MCF 10A (cell line): Measurements from ENCODE around the gene PLA2G4F. TPM values are rescaled to one million over a fixed set of nuclear protein-coding genes. Genes with fewer than 3 reads are reported as not detected.

ENCODE experiments used
- BruUV-seq: library from RNA; stranded (reverse); fragments of 400-500 nt; replicated peaks from 2 replicates; lab custom pipeline; 2021; lab: Mats Ljungman, UMichigan
- CTCF ChIA-PET: fragments of 300-600 bp; sonication (Branson Sonifier 250); formaldehyde crosslinking; extraction: SDS; loops from one replicate; lab custom pipeline; 2021; ENCODE audit warnings: antibody characterized with exemption, inconsistent platforms; lab: Yijun Ruan, JAX
- POLR2A ChIA-PET: fragments of 300-600, 350-650 bp; sonication (Branson Sonifier 250); formaldehyde crosslinking; extraction: SDS; loops from one replicate; lab custom pipeline; 2020; ENCODE audit warnings: antibody characterized with exemption, inconsistent platforms; lab: Yijun Ruan, JAX
- DNase-seq: peaks from one replicate; pipeline ENCODE4 v3.0.0-alpha.2; 2018; ENCODE audit not compliant: unreplicated experiment
- H3K27ac Mint-ChIP-seq: one replicate; pipeline ENCODE4 v1.8.0; 2022; ENCODE audit warnings: mild to moderate bottlenecking, low read depth, mixed read lengths; ENCODE audit not compliant: unreplicated experiment
- H3K27me3 Mint-ChIP-seq: one replicate; pipeline ENCODE4 v1.8.0; 2022; ENCODE audit warnings: mixed read lengths; ENCODE audit not compliant: insufficient read depth, unreplicated experiment
- H3K36me3 Mint-ChIP-seq: one replicate; pipeline ENCODE4 v1.8.0; 2022; ENCODE audit warnings: mild to moderate bottlenecking, moderate library complexity, mixed read lengths; ENCODE audit not compliant: insufficient read depth, unreplicated experiment
- H3K4me1 Mint-ChIP-seq: one replicate; pipeline ENCODE4 v1.8.0; 2022; ENCODE audit warnings: mixed read lengths; ENCODE audit not compliant: insufficient read depth, unreplicated experiment
- H3K4me3 Mint-ChIP-seq: one replicate; pipeline ENCODE4 v1.8.0; 2022; ENCODE audit warnings: mild to moderate bottlenecking, moderate library complexity, mixed read lengths; ENCODE audit not compliant: unreplicated experiment
- H3K9me3 Mint-ChIP-seq: one replicate; pipeline ENCODE4 v1.8.0; 2022; ENCODE audit warnings: mixed read lengths; ENCODE audit not compliant: unreplicated experiment
- CTCF ChIP-seq: fragments of 200-600 bp; IDR thresholded peaks from one replicate; pipeline ENCODE4 v1.8.0; 2022; ENCODE audit warnings: antibody characterized with exemption, mild to moderate bottlenecking; ENCODE audit not compliant: unreplicated experiment
- intact Hi-C: fragments of 100-400 bp; cut with micrococcal nuclease; formaldehyde crosslinking; loops from 2 replicates; pipeline ENCODE4 v1.14.1; 2022
- microRNA-seq: library from miRNA; unstranded; fragments of <30 nt; microRNA quantifications from one replicate; pipeline ENCODE4 v1.2.0, GENCODE V29; 2022
- total RNA-seq: library from RNA; stranded (reverse); gene quantifications from 2 replicates; pipeline ENCODE4 v1.2.3, GENCODE V29; 2022

PLA2G4F gene
- total RNA-seq, 1 experiment from 2014 or later = 0.30 TPM

- intact Hi-C loops = no loop called here
- no TSS peak for BruUV-seq
- POLR2A ChIA-PET = interaction anchor here (0.7 kb wide), 1 partner anchor 118 kb away, joined by 3 read pairs; no protein-coding TSS in a partner anchor
- Mint-ChIP-seq H3K4me3 (no peak overlapping the region), H3K36me3 (no peaks in the 10 kb centered on the region), H3K9me3 (no peaks in the 10 kb centered on the region), H3K27ac (no peak overlapping the region), H3K27me3 (no peaks in the 10 kb centered on the region), H3K4me1 (peaks cover 11% of the 10 kb centered on the region)
- no peak for DNase-seq
- TF ChIP-seq CTCF = no peak
- CTCF ChIA-PET = interaction anchor here (0.9 to 6.8 kb wide), 2 partner anchors 47 to 121 kb away, joined by 6 to 53 read pairs; no protein-coding TSS in a partner anchor
Measured at GRCh38 chr15:42090370-42090769, 66.1 kb downstream of the PLA2G4F start.

- intact Hi-C loops = no loop called here
- Mint-ChIP-seq H3K4me3 (no peak overlapping the region), H3K9me3 (no peaks in the 10 kb centered on the region), H3K27me3 (no peaks in the 10 kb centered on the region), H3K4me1 (peaks cover 16% of the 10 kb centered on the region), H3K27ac (no peak overlapping the region), H3K36me3 (no peaks in the 10 kb centered on the region)
- no TSS peak for BruUV-seq
- ChIA-PET POLR2A (no interaction called here), CTCF (interaction anchor here (0.9 to 6.8 kb wide), 2 partner anchors 47 to 49 kb away, joined by 5 to 53 read pairs; no protein-coding TSS in a partner anchor)
- DNase-seq = no peak
- no peak for TF ChIP-seq CTCF
Measured at GRCh38 chr15:42089942-42090341, 66.5 kb downstream of the PLA2G4F start.

Small RNA genes lying within 50 kb of the gene (microRNA-seq; reads per million reads assigned to microRNA genes)
- 46.7 reads per million, percentile 67 among the genes with 10 or more reads in this experiment for gene MIR627

Other genes starting within 250 kb of the PLA2G4F start
- 24.2 and 27.1 TPM in 2 replicates for gene EHD4, start 184.1 kb downstream of the PLA2G4F start, total RNA-seq
- 0.07 and 0.12 TPM in 2 replicates for gene PLA2G4E, start 135.6 kb downstream of the PLA2G4F start, total RNA-seq
- not detected in 2 replicates for gene PLA2G4D, start 62.1 kb downstream of the PLA2G4F start, total RNA-seq
- gene VPS39, start 51.7 kb upstream of the PLA2G4F start, total RNA-seq = 47.1 and 53.9 TPM in 2 replicates
- gene GANC, start 116.6 kb upstream of the PLA2G4F start, total RNA-seq = 24.0 and 31.7 TPM in 2 replicates
- 51.3 and 52.3 TPM in 2 replicates for gene TMEM87A, start 116.8 kb upstream of the PLA2G4F start, total RNA-seq
- gene CAPN3, start 202.9 kb upstream of the PLA2G4F start, total RNA-seq = 4.7 and 7.5 TPM in 2 replicates